Measurements from ENCODE around the gene PMS1. TPM values are rescaled to one million over a fixed set of nuclear protein-coding genes. Genes with fewer than 3 reads are reported as not detected.

The PMS1 gene
- total RNA-seq, 1 donor from 2014 or later: 39.1 TPM

DNA sequence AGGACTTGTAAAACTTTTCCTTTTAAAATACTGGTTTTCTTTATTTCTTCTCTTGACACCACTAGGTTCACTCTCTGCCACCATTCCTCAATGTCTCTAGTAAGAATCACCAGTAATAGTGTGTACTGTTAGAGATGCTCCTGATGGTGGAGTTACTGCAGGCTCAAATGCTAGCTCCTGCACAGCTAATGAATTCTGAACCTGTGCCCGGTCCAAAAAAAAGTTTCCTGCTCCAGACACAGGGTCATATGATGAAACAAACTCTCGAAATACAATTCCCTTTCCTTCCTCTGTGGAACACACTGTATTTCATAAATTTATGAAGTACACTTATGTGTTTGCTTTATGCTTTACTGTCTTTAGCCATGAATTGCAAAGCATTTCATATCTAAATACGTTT is 19.2 kb downstream of the PMS1 start:
- H3K27ac ChIP-seq (ENCODE audit: low read depth, low read length): no peak overlapping the region
- no peak overlapping the region for H3K9ac ChIP-seq (ENCODE audit: low read depth in 1 of 3, low read length in 3 of 3)
- no peaks in the 10 kb centered on the region for H3K9me3 ChIP-seq (ENCODE audit: control insufficient read depth in 3 of 3, low read length in 3 of 3)
- H3K36me3 ChIP-seq (ENCODE audit: control insufficient read depth in 3 of 3, insufficient read depth in 3 of 3, low read length in 3 of 3): peaks cover 0 to 3% (median 2%) of the 10 kb centered on the region in 3 donors
- no peaks in the 10 kb centered on the region for H3K27me3 ChIP-seq (ENCODE audit: control insufficient read depth in 3 of 3, insufficient read depth in 3 of 3, low read length in 3 of 3)
- peaks cover 0 to 5% (median 4%) of the 10 kb centered on the region in 3 donors for H3K4me1 ChIP-seq (ENCODE audit: control insufficient read depth in 3 of 3, insufficient read depth in 3 of 3, low read length in 3 of 3)
- no peak overlapping the region for H3K4me3 ChIP-seq (ENCODE audit: low read length in 3 of 3)

DNA sequence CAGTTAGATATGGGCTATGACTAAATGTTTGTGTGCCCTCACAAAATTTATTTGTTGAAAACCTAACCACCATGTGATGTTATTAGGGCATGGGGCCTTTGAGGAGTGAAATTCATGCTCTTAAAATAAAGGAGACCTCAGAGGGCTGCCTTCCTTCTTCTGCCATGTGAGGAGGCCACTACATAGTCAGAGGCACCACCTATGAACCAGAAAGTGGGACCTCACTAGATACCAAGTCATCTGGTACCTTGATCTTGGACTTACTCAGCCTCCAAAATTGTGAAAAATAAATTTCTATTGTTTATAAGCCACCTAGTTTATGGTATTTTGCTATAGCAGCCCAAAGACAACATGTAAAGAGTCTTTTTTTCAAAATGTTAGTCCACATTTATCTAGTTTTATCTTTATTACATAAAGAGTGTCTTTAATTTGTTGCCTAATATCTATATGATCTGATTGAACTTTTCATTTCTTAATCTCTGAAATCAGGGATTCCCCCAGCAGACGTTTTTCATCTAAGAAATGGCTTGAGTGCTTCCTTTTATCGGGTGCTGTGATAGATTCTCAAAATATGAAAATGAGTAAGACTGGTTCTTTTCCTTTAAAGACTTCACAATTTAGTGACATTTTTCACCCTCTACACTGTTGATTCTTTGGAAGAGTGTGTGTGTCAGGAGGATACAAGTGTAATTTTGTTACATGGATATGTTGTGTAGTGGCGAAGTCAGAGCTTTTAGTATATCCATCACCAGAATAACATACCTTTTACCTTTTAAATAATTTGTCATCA is 34.2 kb downstream of the PMS1 start:
- Histone ChIP-seq H3K4me3 (ENCODE audit: low read length in 3 of 3) (no peak overlapping the region), H3K9me3 (ENCODE audit: control insufficient read depth in 3 of 3, low read length in 3 of 3) (no peaks in the 10 kb centered on the region), H3K27ac (ENCODE audit: low read depth, low read length) (no peak overlapping the region), H3K9ac (ENCODE audit: low read depth in 1 of 3, low read length in 3 of 3) (no peak overlapping the region), H3K4me1 (ENCODE audit: control insufficient read depth in 3 of 3, insufficient read depth in 3 of 3, low read length in 3 of 3) (peaks cover 0 to 4% (median 0%) of the 10 kb centered on the region in 3 donors), H3K36me3 (ENCODE audit: control insufficient read depth in 3 of 3, insufficient read depth in 3 of 3, low read length in 3 of 3) (peaks cover 0 to 7% (median 0%) of the 10 kb centered on the region in 3 donors), H3K27me3 (ENCODE audit: control insufficient read depth in 3 of 3, insufficient read depth in 3 of 3, low read length in 3 of 3) (no peaks in the 10 kb centered on the region)

DNA sequence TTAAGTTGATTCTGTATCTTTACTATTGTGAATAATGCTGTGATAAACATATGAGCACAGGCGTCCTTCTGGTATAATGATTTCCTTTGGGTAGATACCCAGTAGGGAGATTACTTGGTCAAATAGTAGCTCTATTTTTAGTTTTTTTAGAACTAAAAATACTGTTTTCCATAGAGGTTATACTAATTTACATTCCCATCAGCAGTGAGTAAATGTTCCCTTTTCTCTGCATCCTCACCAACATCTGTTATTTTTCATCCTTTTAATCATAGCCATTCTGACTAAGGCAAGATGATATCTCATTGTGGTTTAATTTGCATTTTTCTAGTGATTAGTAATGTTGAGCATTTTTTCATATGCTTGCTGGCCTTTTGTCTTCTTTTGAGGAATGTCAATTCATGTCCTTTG is 35.1 kb downstream of the PMS1 start:
- Histone ChIP-seq H3K27ac (ENCODE audit: low read depth, low read length) (no peak overlapping the region), H3K36me3 (ENCODE audit: control insufficient read depth in 3 of 3, insufficient read depth in 3 of 3, low read length in 3 of 3) (peaks cover 0 to 7% (median 0%) of the 10 kb centered on the region in 3 donors), H3K27me3 (ENCODE audit: control insufficient read depth in 3 of 3, insufficient read depth in 3 of 3, low read length in 3 of 3) (no peaks in the 10 kb centered on the region), H3K9me3 (ENCODE audit: control insufficient read depth in 3 of 3, low read length in 3 of 3) (no peaks in the 10 kb centered on the region), H3K4me3 (ENCODE audit: low read length in 3 of 3) (no peak overlapping the region), H3K4me1 (ENCODE audit: control insufficient read depth in 3 of 3, insufficient read depth in 3 of 3, low read length in 3 of 3) (peaks cover 0 to 4% (median 0%) of the 10 kb centered on the region in 3 donors), H3K9ac (ENCODE audit: low read depth in 1 of 3, low read length in 3 of 3) (no peak overlapping the region)

- H3K27ac ChIP-seq (ENCODE audit: low read depth, low read length): no peak overlapping the region
- H3K4me1 ChIP-seq (ENCODE audit: control insufficient read depth in 3 of 3, insufficient read depth in 3 of 3, low read length in 3 of 3): peaks cover 0 to 9% (median 0%) of the 10 kb centered on the region in 3 donors
- H3K27me3 ChIP-seq (ENCODE audit: control insufficient read depth in 3 of 3, insufficient read depth in 3 of 3, low read length in 3 of 3): no peaks in the 10 kb centered on the region
Observed at GRCh38 chr2:189821953-189822748, 37.9 kb downstream of the PMS1 start.

DNA sequence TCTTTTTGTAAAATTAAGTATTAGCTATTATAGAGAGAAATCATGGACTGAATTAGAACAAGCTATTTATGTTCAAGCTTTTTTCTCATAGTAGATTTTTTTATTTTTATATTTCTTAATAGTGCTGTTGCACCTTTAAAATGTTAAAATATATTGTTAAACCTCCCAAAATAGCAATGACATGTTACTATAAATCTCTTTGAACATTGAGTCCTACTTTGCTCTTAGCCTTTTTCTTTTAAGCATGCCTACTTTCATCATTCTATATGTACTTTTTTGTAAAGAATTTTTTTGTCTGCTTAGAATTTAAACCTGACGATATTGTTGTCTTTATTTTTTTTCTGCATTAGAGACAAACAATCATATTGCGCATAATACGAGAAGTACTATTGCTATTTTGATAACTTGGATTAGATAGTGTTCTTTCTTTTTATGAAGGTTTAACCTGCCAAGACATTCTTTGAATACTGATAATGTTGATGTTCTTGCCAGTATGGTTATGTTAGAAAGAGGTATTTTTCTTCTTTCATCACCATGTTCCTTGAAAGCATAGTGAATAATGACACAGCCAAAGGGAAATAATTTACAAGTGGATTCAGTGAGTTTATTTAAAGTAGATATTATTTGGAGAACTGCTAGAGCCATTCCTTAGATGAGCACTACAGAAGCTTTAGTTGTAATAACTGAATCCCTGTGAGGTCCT is 40.6 kb downstream of the PMS1 start:
- H3K36me3 ChIP-seq (ENCODE audit: control insufficient read depth in 3 of 3, insufficient read depth in 3 of 3, low read length in 3 of 3): no peaks in the 10 kb centered on the region
- H3K9me3 ChIP-seq (ENCODE audit: control insufficient read depth in 3 of 3, low read length in 3 of 3): no peaks in the 10 kb centered on the region
- no peaks in the 10 kb centered on the region for H3K27me3 ChIP-seq (ENCODE audit: control insufficient read depth in 3 of 3, insufficient read depth in 3 of 3, low read length in 3 of 3)
- H3K4me1 ChIP-seq (ENCODE audit: control insufficient read depth in 3 of 3, insufficient read depth in 3 of 3, low read length in 3 of 3): peaks cover 0 to 9% (median 0%) of the 10 kb centered on the region in 3 donors
- no peak overlapping the region for H3K4me3 ChIP-seq (ENCODE audit: low read length in 3 of 3)
- peak overlapping the region in 1 of 3 donors; percentile 30 for H3K9ac ChIP-seq (ENCODE audit: low read depth in 1 of 3, low read length in 3 of 3)
- no peak overlapping the region for H3K27ac ChIP-seq (ENCODE audit: low read depth, low read length)

More at GRCh38 chr2:189821953-189822748, 37.9 kb downstream of the PMS1 start:
- peaks cover 0 to 7% (median 0%) of the 10 kb centered on the region in 3 donors for H3K36me3 ChIP-seq (ENCODE audit: control insufficient read depth in 3 of 3, insufficient read depth in 3 of 3, low read length in 3 of 3)
- no peaks in the 10 kb centered on the region for H3K9me3 ChIP-seq (ENCODE audit: control insufficient read depth in 3 of 3, low read length in 3 of 3)
- no peak overlapping the region for H3K4me3 ChIP-seq (ENCODE audit: low read length in 3 of 3)
- no peak overlapping the region for H3K9ac ChIP-seq (ENCODE audit: low read depth in 1 of 3, low read length in 3 of 3)

DNA sequence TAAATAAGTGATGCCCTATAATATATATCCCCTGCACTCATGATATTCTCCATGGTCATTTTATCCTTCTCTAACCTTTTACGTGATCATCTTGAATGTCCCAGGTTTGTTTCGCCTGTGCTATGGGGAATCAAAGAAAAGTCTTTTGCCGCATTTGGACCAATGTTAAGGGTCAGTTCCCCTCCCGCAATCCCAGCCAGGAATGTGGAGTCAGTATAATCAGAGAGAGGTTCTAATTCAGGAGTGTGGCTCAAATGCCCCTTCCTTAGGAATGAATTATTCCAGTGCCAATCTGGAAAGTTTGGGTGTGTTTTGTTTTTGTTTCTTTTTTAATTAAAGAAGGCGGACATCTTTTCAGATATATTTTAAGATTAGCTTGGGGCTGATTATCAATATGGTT is 41.8 kb downstream of the PMS1 start:
- Histone ChIP-seq H3K27me3 (ENCODE audit: control insufficient read depth in 3 of 3, insufficient read depth in 3 of 3, low read length in 3 of 3) (no peaks in the 10 kb centered on the region), H3K4me3 (ENCODE audit: low read length in 3 of 3) (no peak overlapping the region), H3K27ac (ENCODE audit: low read depth, low read length) (no peak overlapping the region), H3K9ac (ENCODE audit: low read depth in 1 of 3, low read length in 3 of 3) (no peak overlapping the region), H3K9me3 (ENCODE audit: control insufficient read depth in 3 of 3, low read length in 3 of 3) (no peaks in the 10 kb centered on the region), H3K4me1 (ENCODE audit: control insufficient read depth in 3 of 3, insufficient read depth in 3 of 3, low read length in 3 of 3) (peaks cover 0 to 9% (median 0%) of the 10 kb centered on the region in 3 donors), H3K36me3 (ENCODE audit: control insufficient read depth in 3 of 3, insufficient read depth in 3 of 3, low read length in 3 of 3) (peaks cover 0 to 2% (median 0%) of the 10 kb centered on the region in 3 donors)

DNA sequence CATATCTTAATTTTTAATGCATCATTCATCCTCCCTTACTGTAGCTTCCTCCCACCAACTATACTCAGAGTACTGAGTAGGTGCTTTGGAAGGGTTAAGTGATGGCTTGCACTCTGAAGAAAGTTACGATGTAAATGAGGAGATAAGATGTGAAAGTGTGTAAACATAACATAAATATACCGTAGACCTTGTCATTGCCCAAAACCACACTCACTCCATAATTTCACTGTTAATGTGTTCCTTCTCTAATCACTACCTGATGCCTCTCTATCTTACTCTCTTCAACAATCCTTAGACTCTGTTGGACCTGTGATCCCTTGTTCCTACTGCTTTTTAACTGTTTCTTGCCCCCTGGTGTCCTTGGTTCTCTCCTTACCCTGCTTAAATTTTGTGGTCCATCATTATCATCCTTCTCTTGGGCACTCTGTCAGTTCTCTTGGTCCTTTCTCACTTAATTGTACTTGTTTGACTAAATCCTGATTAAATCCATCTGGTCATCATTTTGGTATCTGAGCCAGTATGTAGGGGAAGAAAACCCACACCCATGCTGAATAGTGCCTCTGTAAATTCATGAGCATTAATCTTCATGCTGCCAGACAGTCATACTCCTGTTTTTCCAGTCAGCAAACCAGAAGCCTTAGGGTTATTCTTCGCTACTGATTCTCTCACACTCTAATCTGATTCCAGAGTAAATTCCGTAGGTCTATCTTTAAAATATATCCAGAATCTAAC is 45.0 kb downstream of the PMS1 start:
- peaks cover 0 to 2% (median 0%) of the 10 kb centered on the region in 3 donors for H3K36me3 ChIP-seq (ENCODE audit: control insufficient read depth in 3 of 3, insufficient read depth in 3 of 3, low read length in 3 of 3)
- H3K9ac ChIP-seq (ENCODE audit: low read depth in 1 of 3, low read length in 3 of 3): no peak overlapping the region
- H3K27ac ChIP-seq (ENCODE audit: low read depth, low read length): no peak overlapping the region
- H3K4me1 ChIP-seq (ENCODE audit: control insufficient read depth in 3 of 3, insufficient read depth in 3 of 3, low read length in 3 of 3): peaks cover 0 to 5% (median 0%) of the 10 kb centered on the region in 3 donors
- no peaks in the 10 kb centered on the region for H3K27me3 ChIP-seq (ENCODE audit: control insufficient read depth in 3 of 3, insufficient read depth in 3 of 3, low read length in 3 of 3)
- no peaks in the 10 kb centered on the region for H3K9me3 ChIP-seq (ENCODE audit: control insufficient read depth in 3 of 3, low read length in 3 of 3)
- H3K4me3 ChIP-seq (ENCODE audit: low read length in 3 of 3): no peak overlapping the region

GRCh38 chr2:189830510-189830909 is 46.3 kb downstream of the PMS1 start:
- Histone ChIP-seq H3K27ac (ENCODE audit: low read depth, low read length) (no peak overlapping the region), H3K36me3 (ENCODE audit: control insufficient read depth in 3 of 3, insufficient read depth in 3 of 3, low read length in 3 of 3) (peaks cover 0 to 2% (median 0%) of the 10 kb centered on the region in 3 donors), H3K9ac (ENCODE audit: low read depth in 1 of 3, low read length in 3 of 3) (no peak overlapping the region), H3K9me3 (ENCODE audit: control insufficient read depth in 3 of 3, low read length in 3 of 3) (no peaks in the 10 kb centered on the region), H3K4me3 (ENCODE audit: low read length in 3 of 3) (no peak overlapping the region), H3K4me1 (ENCODE audit: control insufficient read depth in 3 of 3, insufficient read depth in 3 of 3, low read length in 3 of 3) (peaks cover 0 to 3% (median 0%) of the 10 kb centered on the region in 3 donors), H3K27me3 (ENCODE audit: control insufficient read depth in 3 of 3, insufficient read depth in 3 of 3, low read length in 3 of 3) (no peaks in the 10 kb centered on the region)

DNA sequence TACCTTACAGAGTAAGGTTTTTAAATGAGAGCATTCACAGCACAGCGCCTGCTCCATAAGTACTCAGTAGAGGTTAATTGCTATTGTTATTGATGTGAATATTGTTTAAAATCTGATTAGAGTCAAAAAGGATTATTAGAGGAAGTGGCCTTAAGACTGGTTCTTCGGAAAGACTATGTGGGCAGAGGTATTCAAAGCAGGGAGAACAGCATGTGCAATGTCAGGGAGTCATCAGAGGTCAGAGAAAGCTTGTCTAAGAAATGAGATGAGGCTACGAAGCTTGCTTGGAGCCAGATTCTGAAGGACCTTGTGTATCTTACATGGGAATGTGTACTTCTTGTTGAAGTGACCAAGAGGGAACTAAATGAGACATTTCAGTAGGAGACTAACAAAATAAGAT is 49.8 kb downstream of the PMS1 start:
- no peaks in the 10 kb centered on the region for H3K27me3 ChIP-seq (ENCODE audit: control insufficient read depth in 3 of 3, insufficient read depth in 3 of 3, low read length in 3 of 3)
- H3K4me3 ChIP-seq (ENCODE audit: low read length in 3 of 3): no peak overlapping the region
- H3K36me3 ChIP-seq (ENCODE audit: control insufficient read depth in 3 of 3, insufficient read depth in 3 of 3, low read length in 3 of 3): peaks cover 0 to 2% (median 0%) of the 10 kb centered on the region in 3 donors
- H3K9me3 ChIP-seq (ENCODE audit: control insufficient read depth in 3 of 3, low read length in 3 of 3): no peaks in the 10 kb centered on the region
- no peak overlapping the region for H3K9ac ChIP-seq (ENCODE audit: low read depth in 1 of 3, low read length in 3 of 3)
- peaks cover 0 to 12% (median 0%) of the 10 kb centered on the region in 3 donors for H3K4me1 ChIP-seq (ENCODE audit: control insufficient read depth in 3 of 3, insufficient read depth in 3 of 3, low read length in 3 of 3)
- H3K27ac ChIP-seq (ENCODE audit: low read depth, low read length): no peak overlapping the region

All from skeletal muscle tissue (tissue), 4 donors.